B cell (primary cell): ENCODE data around the gene TNPO1.

Experiments used
- EZH2 ChIP-seq: IDR thresholded peaks from 2 replicates; pipeline ENCODE4 v1.6.1; 2012; ENCODE audit warnings: borderline replicate concordance, low read depth, mild to moderate bottlenecking, moderate library complexity, low read length; ENCODE audit not compliant: insufficient read depth, poor library complexity, severe bottlenecking
- TF ChIP-seq, protein P1 (sequence below): fragments of 200-600 bp; IDR thresholded peaks from one replicate; pipeline ENCODE4 v1.8.0; 2022; ENCODE audit warnings: antibody characterized with exemption, mild to moderate bottlenecking

DNA sequence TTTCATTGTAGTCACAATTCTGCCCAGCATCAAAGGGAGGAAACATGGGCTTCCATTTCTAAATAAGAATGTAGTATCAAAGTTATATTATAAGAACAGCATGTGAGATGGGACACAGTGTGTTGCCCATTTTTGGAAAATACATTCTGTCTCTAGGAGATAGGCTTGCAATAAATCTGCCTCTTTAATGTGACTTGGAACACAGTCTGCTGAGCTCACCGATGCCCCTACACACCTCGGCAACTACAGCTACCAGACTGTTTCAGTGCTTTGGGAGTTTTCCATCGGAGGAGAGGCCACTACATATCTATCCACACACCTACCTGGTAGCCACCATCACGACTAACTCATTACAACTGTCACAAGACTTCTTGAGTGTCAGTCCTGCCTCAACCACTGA, 120.4 kb downstream of the TNPO1 start:
- TF ChIP-seq, protein P1, sequence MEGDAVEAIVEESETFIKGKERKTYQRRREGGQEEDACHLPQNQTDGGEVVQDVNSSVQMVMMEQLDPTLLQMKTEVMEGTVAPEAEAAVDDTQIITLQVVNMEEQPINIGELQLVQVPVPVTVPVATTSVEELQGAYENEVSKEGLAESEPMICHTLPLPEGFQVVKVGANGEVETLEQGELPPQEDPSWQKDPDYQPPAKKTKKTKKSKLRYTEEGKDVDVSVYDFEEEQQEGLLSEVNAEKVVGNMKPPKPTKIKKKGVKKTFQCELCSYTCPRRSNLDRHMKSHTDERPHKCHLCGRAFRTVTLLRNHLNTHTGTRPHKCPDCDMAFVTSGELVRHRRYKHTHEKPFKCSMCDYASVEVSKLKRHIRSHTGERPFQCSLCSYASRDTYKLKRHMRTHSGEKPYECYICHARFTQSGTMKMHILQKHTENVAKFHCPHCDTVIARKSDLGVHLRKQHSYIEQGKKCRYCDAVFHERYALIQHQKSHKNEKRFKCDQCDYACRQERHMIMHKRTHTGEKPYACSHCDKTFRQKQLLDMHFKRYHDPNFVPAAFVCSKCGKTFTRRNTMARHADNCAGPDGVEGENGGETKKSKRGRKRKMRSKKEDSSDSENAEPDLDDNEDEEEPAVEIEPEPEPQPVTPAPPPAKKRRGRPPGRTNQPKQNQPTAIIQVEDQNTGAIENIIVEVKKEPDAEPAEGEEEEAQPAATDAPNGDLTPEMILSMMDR, result no peak
- TF ChIP-seq EZH2, result no peak
